ENCODE data around the gene CKLF.
"Not testable (repeated sequence)": the region's sequence is repeated elsewhere in the genome, so short reads cannot be mapped to it uniquely, and the experiment has no call there.

Gene CKLF

GRCh38 chr16:66601471-66601870 is 49.1 kb downstream of the CKLF start:
- no peak for DNase-seq

- no peak for DNase-seq
Observed at GRCh38 chr16:66603537-66604375, 51.4 kb downstream of the CKLF start.

- DNase-seq, result no peak
Observed at GRCh38 chr16:66604376-66605176, 52.2 kb downstream of the CKLF start, which contains the start of gene CMTM3. Gene CMTM3 (plus strand): TSS chr16:66604704. CDS start chr16:66604806, 102 bp downstream.

- no peak for DNase-seq
Observed at GRCh38 chr16:66605177-66605978, 53.0 kb downstream of the CKLF start.

GRCh38 chr16:66605979-66606751 is 53.8 kb downstream of the CKLF start:
- no peak for DNase-seq

- no peak for DNase-seq
Observed at GRCh38 chr16:66608241-66609138, 56.1 kb downstream of the CKLF start.

- no peak for DNase-seq
Observed at GRCh38 chr16:66609139-66609510, 56.7 kb downstream of the CKLF start.

GRCh38 chr16:66610111-66610820 is 57.9 kb downstream of the CKLF start:
- DNase-seq, result no peak

GRCh38 chr16:66611911-66612310 is 59.5 kb downstream of the CKLF start:
- not testable (repeated sequence) for DNase-seq

GRCh38 chr16:66612422-66612821 is 60.0 kb downstream of the CKLF start:
- no peak for DNase-seq

GRCh38 chr16:66614161-66614802 is 61.9 kb downstream of the CKLF start:
- DNase-seq, result no peak

Measured in cortex of kidney (tissue), 1 donor.